Gastrocnemius medialis (tissue), 4 donors: ENCODE data around the gene PLA2G12A. TPM values are rescaled to one million over a fixed set of nuclear protein-coding genes. Genes with fewer than 3 reads are reported as not detected.

Experiments used
- ATAC-seq, 2 donors: fragments of 150-250 bp; one replicate each; pipeline ENCODE4 v1.9.1; 2016
- DNase-seq, 2 donors: peaks; one replicate each; pipeline ENCODE4 v3.0.0-alpha.2; 2019
- H3K27ac ChIP-seq, 4 donors: fragments of 200-600 bp; sonication (generic); 1 replicate in 1 of 4; 2 replicates in 3 of 4; pipeline ENCODE4 v1.5.1; 2016 to 2018; ENCODE audit warnings: mild to moderate bottlenecking in 2 of 4, moderate library complexity in 1 of 4
- H3K27me3 ChIP-seq, 3 donors: fragments of 200-600 bp; sonication (generic) in 2 of 3; 1 replicate in 1 of 3; 2 replicates in 2 of 3; pipeline versions ENCODE4 v1.5.1 to v1.6.0; 2016 to 2019; ENCODE audit warnings: mild to moderate bottlenecking in 1 of 3, moderate library complexity in 1 of 3
- H3K36me3 ChIP-seq, 2 donors: fragments of 200-600 bp; sonication (generic) in 1 of 2; one replicate each; pipeline ENCODE4 v1.5.1; 2017 to 2018
- H3K4me1 ChIP-seq, 2 donors: fragments of 200-600 bp; sonication (generic) in 1 of 2; one replicate each; pipeline ENCODE4 v1.5.1; 2016 to 2017; ENCODE audit warnings: mild to moderate bottlenecking in 2 of 2
- H3K4me3 ChIP-seq, 4 donors: fragments of 200-600 bp; sonication (generic) in 3 of 4; 1 replicate in 1 of 4; 2 replicates in 3 of 4; pipeline ENCODE4 v1.5.1; 2016 to 2019; ENCODE audit warnings: mild to moderate bottlenecking in 2 of 4
- H3K9me3 ChIP-seq, 3 donors: fragments of 200-600 bp; sonication (generic) in 2 of 3; 1 replicate in 1 of 3; 2 replicates in 2 of 3; pipeline ENCODE4 v1.5.1; 2016 to 2019
- CTCF ChIP-seq, 5 experiments: fragments of 450-650 bp in 3 of 5; fragments of 200-600 bp in 2 of 5; sonication (generic) in 2 of 5; IDR thresholded peaks in 4 of 5; conservative IDR thresholded peaks in 1 of 5; 1 replicate in 4 of 5; 2 replicates in 1 of 5; pipeline ENCODE4 v1.5.1; 2016 to 2019; ENCODE audit warnings: antibody characterized with exemption in 5 of 5, mild to moderate bottlenecking in 3 of 5, moderate library complexity in 3 of 5
- POLR2A ChIP-seq, 2 donors: fragments of 450-650 bp; IDR thresholded peaks; one replicate each; pipeline ENCODE4 v1.6.1; 2017; ENCODE audit warnings: antibody characterized with exemption in 2 of 2, mild to moderate bottlenecking in 2 of 2, moderate library complexity in 2 of 2
- in situ Hi-C, 4 donors: fragments of 200-750 bp; cut with MboI; loops; one replicate each; pipeline versions ENCODE4 v1.15.0 to v1.8.0; 2017; ENCODE audit warnings: low sequenced_read_pairs in 4 of 4
- intact Hi-C: fragments of 100-400 bp; cut with DNase I; formaldehyde crosslinking; loops from one replicate; pipeline ENCODE4 v1.15.1; 2023; ENCODE audit warnings: low total_unique reads
- total RNA-seq, 4 donors: library from RNA; depleted of rRNA; stranded (reverse); fragments of >200 nt; gene quantifications; one replicate each; pipeline versions ENCODE4 v1.1.0 to v1.2.3, GENCODE V29; 2016

The PLA2G12A gene
- total RNA-seq, 4 donors from 2014 or later: 26.7 to 83.1 (median 57.6) TPM

DNA sequence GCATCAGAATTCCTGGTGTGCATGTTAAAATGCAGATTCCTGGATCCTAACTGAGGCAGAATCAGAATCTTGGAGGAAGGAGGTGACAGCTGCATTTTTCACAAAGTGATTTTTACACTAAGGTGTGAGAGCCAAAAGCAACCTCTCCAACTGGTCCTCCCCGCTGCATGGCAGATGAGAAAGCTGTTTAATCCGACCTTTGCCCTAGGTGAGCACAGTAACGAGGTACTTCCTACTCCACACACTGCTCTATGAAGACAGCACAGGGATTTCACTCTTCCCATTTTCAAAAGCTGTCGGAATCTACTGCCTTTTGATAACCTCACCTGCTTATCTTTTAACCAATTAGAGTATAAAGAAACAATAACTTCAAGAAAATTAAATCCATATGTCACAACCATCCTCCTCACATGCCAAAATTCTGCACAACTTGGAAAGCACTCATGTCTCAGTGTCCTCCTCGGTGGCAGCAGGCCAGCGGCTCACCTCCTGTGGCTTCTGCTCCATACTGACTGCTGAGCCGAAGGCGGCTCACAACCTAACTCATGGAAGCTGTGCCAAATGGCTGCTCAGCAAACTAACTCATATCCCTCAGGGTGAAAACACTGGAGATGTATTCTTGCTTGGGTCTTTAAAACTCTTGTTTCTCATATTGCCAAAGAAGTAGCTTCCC, 30.2 kb downstream of the PLA2G12A start:
- Histone ChIP-seq H3K4me3 (no peak overlapping the region), H3K27me3 (no peaks in the 10 kb centered on the region), H3K27ac (no peak overlapping the region), H3K9me3 (no peaks in the 10 kb centered on the region), H3K4me1 (peaks cover 8 to 13% of the 10 kb centered on the region in 2 donors), H3K36me3 (no peaks in the 10 kb centered on the region)
- in situ Hi-C loops (loop anchor here in 3 of 4 donors (10.0 to 25.0 kb wide), 4 partner anchors 113 to 275 kb away; partner anchors contain the start of genes SEC24B (in 2 of the 3), CFI (in 1 of the 3) and GAR1 (in 1 of the 3)), intact Hi-C loops (loop anchor here (5.0 to 10.0 kb wide), 2 partner anchors 118 to 495 kb away; partner anchors contain the start of genes ELOVL6 and GAR1)
- DNase-seq: no peak
- ATAC-seq: no peak
- no peak for TF ChIP-seq CTCF (IDR thresholded peaks at IDR 0.05 in 4 of 5, conservative IDR thresholded peaks at IDR 0.05 in 1 of 5)
- TF ChIP-seq POLR2A (IDR thresholded peaks at IDR 0.05): no peak

DNA sequence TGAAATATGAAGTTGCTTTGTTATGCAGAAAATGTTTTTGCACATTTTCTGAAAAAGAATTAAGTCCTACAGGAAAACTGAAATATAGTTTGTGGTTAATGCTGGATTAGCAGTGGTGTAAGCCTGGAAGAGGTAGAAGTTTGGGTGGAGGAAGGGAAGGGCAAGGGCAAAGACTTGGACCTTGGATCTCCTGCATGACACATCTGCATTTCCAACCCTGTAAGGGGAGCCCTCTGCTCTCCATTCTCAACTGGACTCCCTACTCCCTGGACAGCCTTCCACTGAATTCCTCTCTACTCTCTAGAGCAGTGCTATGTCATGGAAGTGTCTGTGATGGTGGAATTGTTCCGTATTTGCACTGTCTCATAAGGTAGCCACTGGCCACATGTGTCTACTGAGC, 31.2 kb downstream of the PLA2G12A start:
- peaks cover 0 to 5% of the 10 kb centered on the region in 2 donors for H3K36me3 ChIP-seq
- no peaks in the 10 kb centered on the region for H3K27me3 ChIP-seq
- in situ Hi-C loops: no loop called here
- H3K9me3 ChIP-seq: no peaks in the 10 kb centered on the region
- TF ChIP-seq CTCF (IDR thresholded peaks at IDR 0.05 in 4 of 5, conservative IDR thresholded peaks at IDR 0.05 in 1 of 5): no peak
- TF ChIP-seq POLR2A (IDR thresholded peaks at IDR 0.05): no peak
- H3K4me1 ChIP-seq: peaks cover 8 to 13% of the 10 kb centered on the region in 2 donors
- intact Hi-C loops: no loop called here
- H3K27ac ChIP-seq: no peak overlapping the region
- ATAC-seq: no peak
- no peak overlapping the region for H3K4me3 ChIP-seq
- no peak for DNase-seq

- DNase-seq (no peak), ATAC-seq (no peak)
- Histone ChIP-seq H3K9me3 (no peaks in the 10 kb centered on the region), H3K27ac (no peak overlapping the region), H3K27me3 (no peaks in the 10 kb centered on the region), H3K4me3 (no peak overlapping the region), H3K4me1 (no peaks in the 10 kb centered on the region), H3K36me3 (peaks cover 0 to 24% of the 10 kb centered on the region in 2 donors)
- intact Hi-C loops: no loop called here
- in situ Hi-C loops: no loop called here
- TF ChIP-seq CTCF (IDR thresholded peaks at IDR 0.05 in 4 of 5, conservative IDR thresholded peaks at IDR 0.05 in 1 of 5) (no peak), POLR2A (IDR thresholded peaks at IDR 0.05) (no peak)
Measured at GRCh38 chr4:109691411-109691920, 38.4 kb downstream of the PLA2G12A start.

DNA sequence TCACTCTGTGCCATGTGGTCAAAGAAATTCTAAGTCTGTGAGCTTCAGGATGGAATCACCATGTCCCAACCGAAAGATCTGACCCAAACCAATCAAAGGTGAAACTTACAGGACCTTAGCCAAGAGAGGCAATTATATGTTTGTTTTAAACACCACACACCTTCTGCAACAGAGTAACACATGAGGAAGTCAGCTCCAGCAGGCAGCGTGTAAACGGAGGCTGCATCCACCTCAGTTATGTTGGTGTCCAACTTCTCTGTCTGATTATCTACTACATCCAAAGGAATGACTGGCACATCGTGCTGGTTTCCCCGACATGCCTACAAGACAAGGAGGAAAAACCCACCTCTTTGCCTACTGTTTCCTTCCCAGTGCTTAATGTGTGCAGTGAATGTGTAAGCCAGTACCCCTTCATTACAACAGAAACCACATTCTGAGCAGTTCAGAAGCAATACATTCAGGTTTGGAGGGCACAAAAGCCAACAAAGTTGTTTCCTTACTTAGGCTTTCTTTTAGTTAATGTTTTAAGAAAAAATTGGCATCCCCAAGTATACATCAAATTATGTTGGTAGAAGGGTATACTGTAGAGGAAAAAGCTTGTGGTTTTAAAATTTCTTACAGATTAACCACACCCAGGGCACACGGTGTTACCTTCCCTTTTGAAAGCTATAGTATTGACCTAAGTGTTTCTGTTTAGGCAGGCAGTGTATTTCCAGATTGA, 39.0 kb downstream of the PLA2G12A start:
- TF ChIP-seq POLR2A (IDR thresholded peaks at IDR 0.05) (no peak), CTCF (IDR thresholded peaks at IDR 0.05 in 4 of 5, conservative IDR thresholded peaks at IDR 0.05 in 1 of 5) (no peak)
- Histone ChIP-seq H3K9me3 (no peaks in the 10 kb centered on the region), H3K27ac (no peak overlapping the region), H3K4me3 (no peak overlapping the region), H3K36me3 (peaks cover 0 to 24% of the 10 kb centered on the region in 2 donors), H3K27me3 (no peaks in the 10 kb centered on the region), H3K4me1 (no peaks in the 10 kb centered on the region)
- DNase-seq (no peak), ATAC-seq (no peak)
- in situ Hi-C loops (no loop called here), intact Hi-C loops (no loop called here)
